ENCODE data around the gene SUB1.

The SUB1 gene

GRCh38 chr5:32559411-32559810, 25.9 kb upstream of the SUB1 start:
- TF ChIP-seq ZC3H10 (CRISPR knock-in tag; IDR thresholded peaks at IDR 0.05) (no peak), CSRNP3 (CRISPR knock-in tag; IDR thresholded peaks at IDR 0.05) (no peak), ZNF565 (CRISPR knock-in tag; conservative IDR thresholded peaks at IDR 0.05; ENCODE audit: low read depth) (no peak), RARB (CRISPR knock-in tag; IDR thresholded peaks at IDR 0.05) (no peak), ARNTL (CRISPR knock-in tag; IDR thresholded peaks at IDR 0.05; ENCODE audit: borderline replicate concordance, low read depth) (no peak), SNAI2 (CRISPR knock-in tag; IDR thresholded peaks at IDR 0.05) (no peak), ZFP3 (CRISPR knock-in tag; IDR thresholded peaks at IDR 0.05) (no peak), PATZ1 (CRISPR knock-in tag; IDR thresholded peaks at IDR 0.05; ENCODE audit: borderline replicate concordance) (no peak), ZNF8 (CRISPR knock-in tag; IDR thresholded peaks at IDR 0.05) (no peak), GLIS3 (CRISPR knock-in tag; IDR thresholded peaks at IDR 0.05) (no peak), ISL1 (CRISPR knock-in tag; IDR thresholded peaks at IDR 0.05) (no peak), TCF4 (CRISPR knock-in tag; IDR thresholded peaks at IDR 0.05; ENCODE audit: borderline replicate concordance) (no peak), ESRRG (CRISPR knock-in tag; IDR thresholded peaks at IDR 0.05) (no peak)
- ATAC-seq = no peak

- TF ChIP-seq ZNF8 (CRISPR knock-in tag; IDR thresholded peaks at IDR 0.05) (no peak), ZNF70 (CRISPR knock-in tag; IDR thresholded peaks at IDR 0.05) (no peak), ZNF565 (CRISPR knock-in tag; conservative IDR thresholded peaks at IDR 0.05; ENCODE audit: low read depth) (no peak), ZFP3 (CRISPR knock-in tag; IDR thresholded peaks at IDR 0.05) (no peak), ISL1 (CRISPR knock-in tag; IDR thresholded peaks at IDR 0.05) (no peak), POU6F1 (CRISPR knock-in tag; IDR thresholded peaks at IDR 0.05; ENCODE audit: borderline replicate concordance, low read depth) (no peak), CSDC2 (CRISPR knock-in tag; IDR thresholded peaks at IDR 0.05) (no peak), CSRNP3 (CRISPR knock-in tag; IDR thresholded peaks at IDR 0.05) (no peak), ZFP30 (CRISPR knock-in tag; IDR thresholded peaks at IDR 0.05) (no peak), ESRRG (CRISPR knock-in tag; IDR thresholded peaks at IDR 0.05) (no peak), RARB (CRISPR knock-in tag; IDR thresholded peaks at IDR 0.05) (no peak), TOX (CRISPR knock-in tag; IDR thresholded peaks at IDR 0.05; ENCODE audit: borderline replicate concordance) (no peak), BACH2 (CRISPR knock-in tag; IDR thresholded peaks at IDR 0.05; ENCODE audit: borderline replicate concordance) (no peak)
These were observed 25.4 kb upstream of the SUB1 start for GRCh38 chr5:32559921-32560320.

GRCh38 chr5:32562056-32562455, 23.3 kb upstream of the SUB1 start:
- no peak for ATAC-seq
- TF ChIP-seq ZNF565 (CRISPR knock-in tag; conservative IDR thresholded peaks at IDR 0.05; ENCODE audit: low read depth) (no peak), TSHZ2 (CRISPR knock-in tag; IDR thresholded peaks at IDR 0.05) (no peak)

More at GRCh38 chr5:32559921-32560320, 25.4 kb upstream of the SUB1 start:
- ATAC-seq = no peak
